Measurements from ENCODE around the gene TBC1D22A.

Gene TBC1D22A

DNA sequence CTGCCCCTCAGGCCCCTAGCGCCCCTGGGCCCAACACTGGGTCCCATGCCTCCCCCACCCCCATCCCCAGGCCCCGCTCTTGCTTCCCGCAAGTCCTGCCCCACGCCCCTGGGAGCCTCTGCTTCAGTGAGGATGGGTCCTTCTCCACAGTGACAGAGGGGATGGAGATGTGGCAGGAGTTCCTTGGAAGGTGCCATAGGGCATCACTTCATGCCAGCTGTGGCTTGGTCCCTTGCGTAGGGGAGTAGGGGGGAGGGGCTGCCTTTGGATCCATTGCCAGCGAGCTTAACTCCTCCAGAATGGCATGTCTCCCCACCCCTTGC, 9.5 kb upstream of the TBC1D22A start:
- no peak for DNase-seq

DNA sequence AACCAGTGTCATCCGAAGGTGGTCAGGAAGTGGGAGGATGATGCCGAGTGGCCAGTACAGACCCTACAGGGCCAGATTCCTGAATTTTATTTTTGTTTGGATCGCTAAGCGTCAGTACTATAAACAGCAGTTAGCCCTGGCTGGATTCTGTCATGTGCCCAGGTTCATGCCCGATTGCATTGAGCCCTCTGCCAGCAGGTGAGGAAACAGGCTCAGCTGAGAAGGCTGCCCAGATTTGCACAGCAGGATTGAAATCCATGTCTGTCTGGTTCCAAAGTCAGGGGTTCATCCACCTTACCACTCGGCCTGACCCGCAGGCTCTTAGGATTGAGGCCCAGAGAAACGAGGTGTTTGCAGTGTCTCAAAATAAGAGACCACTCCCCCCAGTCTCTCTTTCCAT, 9.1 kb upstream of the TBC1D22A start:
- no peak for DNase-seq

DNA sequence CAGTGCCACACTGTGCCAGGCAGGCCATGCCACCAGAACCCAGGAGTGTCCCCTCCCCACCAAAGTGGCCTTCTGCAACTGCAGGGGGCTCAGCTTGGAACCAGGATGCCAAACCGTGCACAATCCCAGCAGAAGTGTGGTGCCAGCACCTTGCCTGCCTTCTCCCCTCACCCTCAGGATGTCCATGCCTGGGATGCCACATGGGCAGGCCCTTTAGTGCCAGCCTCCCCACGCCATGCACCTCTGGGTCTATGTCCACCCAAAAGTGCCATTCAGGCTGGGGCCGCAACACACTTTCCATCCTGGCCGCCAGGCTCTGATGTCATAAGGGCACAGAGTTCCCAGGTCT, 8.7 kb upstream of the TBC1D22A start:
- no peak for DNase-seq

DNA sequence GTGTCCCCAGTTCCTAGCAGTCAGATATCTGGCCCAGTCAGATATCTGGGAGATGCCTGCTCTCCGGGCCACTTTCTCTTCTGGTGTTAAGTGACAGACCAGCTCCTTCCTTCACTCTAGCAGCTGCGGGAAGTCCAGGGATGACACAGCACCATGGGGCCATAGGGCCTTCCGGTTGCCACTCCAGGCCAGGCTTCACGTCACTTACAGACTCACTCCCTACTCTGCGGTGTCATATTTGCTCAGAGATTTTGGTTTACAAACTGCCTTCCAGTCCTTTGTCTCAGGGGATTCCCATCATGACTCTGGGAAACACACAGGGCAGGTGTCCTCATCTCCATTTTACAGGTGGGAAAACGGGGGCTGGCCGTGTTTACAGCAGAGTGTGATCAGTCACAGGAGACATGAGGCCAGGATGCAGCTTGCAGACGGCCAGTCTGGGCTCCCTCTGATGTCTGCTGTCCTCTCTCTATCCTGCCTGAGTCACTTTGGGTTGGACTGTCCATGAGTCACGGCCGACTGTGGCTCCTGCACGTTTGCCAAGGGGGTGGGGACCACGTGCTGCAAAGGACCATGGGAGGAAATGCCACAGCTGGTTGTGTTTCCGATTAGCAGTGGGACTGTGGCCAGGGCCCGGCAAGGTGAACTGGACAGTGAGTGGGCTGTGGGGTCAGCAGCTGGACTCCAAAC, 8.2 kb upstream of the TBC1D22A start:
- DNase-seq: no peak

DNA sequence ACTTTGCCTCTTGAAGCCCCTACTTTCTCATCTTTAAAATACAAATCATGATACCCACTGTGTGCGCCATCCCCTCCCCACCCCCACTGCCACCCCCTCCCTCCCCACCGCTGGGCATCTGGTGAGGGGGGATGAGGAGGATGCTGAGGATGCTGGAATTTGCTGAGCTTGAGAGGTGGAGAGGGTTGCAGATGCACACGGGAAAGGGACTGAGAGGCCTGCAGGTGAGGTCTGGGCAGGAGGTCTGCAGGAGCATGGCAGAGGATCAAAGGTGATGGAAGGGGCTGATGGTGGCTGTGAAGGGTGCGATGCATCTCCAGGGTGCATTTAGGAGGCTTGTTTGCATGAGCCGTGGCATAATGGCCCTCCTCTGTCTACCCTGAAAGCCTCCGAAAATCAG, 7.6 kb upstream of the TBC1D22A start:
- DNase-seq: no peak

DNA sequence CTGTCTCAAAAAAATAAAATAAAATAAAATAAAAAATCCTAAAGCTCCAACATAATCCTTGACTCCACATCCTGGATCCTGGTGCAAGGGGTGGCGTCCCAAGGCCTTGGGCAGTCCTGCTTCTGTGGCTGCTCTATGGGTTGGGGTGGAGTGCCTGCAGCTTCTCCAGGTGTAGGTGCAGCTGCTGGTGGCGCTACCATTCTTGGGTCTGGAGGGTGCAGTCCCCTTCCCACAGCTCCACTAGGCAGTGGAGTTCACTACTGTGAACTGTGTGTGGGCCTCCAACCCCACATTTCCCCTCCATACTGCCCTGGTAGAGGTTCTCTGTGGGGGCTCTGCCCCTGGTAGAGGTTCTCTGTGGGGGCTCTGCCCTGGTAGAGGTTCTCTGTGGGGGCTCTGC, 6.9 kb upstream of the TBC1D22A start:
- no peak for DNase-seq

DNA sequence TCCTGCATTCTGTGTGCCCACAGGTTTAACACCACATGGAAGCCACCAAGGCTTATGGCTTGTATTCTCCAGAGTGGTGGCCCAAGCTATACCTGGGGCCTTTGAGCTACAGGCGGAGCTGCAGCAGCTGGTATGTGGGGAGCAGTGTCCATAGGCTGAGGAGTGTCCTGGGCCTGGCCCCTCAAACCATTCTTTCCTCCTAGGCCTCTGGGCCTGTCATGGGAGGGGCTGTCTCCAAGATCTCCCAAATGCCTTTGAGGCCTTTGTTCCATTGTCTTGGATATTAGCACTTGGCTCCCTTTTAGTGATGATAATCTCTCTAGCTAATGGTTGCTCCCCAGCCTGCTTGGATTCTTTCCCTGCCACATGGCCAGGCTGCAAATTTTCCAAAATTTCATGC, 6.4 kb upstream of the TBC1D22A start:
- DNase-seq: no peak

DNA sequence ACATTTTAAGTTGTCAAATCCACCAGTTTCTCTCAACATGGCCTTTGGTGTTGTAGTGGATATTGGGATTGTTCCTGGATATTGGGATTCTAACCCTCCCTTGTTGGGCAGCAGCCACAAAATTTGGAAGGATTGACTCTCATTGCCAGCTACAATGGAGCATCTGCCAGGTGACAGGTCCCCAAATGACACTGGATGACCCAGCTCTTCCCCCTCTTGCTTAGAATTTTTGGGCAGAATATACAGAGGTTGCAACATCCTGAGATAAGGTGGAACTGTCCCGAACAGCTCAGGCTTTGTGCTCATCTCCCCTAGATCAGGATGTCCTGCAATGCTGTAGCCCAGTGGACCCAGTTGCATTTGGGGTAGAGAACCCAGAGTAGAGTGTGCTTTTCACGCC, 5.3 kb upstream of the TBC1D22A start:
- DNase-seq: no peak

DNA sequence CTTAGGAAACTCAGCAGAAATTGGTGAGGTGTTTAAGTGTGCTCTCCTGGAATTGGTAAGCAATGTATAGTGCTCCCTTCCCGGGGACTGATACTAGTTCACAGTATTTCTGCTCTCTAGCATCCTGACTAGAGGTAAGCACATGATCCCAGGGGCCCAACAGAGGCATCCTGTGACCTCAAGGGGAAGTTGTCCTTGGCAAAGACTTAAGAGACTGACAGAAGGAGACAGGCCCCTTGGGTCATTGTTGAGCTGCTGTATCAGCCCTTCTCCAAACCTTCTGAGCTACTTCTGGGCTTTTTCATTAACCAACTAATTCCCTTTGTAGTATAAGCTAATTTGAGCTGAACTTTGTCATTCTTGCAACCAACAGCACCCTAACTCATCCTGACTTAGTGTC, 4.3 kb upstream of the TBC1D22A start:
- no peak for DNase-seq

DNA sequence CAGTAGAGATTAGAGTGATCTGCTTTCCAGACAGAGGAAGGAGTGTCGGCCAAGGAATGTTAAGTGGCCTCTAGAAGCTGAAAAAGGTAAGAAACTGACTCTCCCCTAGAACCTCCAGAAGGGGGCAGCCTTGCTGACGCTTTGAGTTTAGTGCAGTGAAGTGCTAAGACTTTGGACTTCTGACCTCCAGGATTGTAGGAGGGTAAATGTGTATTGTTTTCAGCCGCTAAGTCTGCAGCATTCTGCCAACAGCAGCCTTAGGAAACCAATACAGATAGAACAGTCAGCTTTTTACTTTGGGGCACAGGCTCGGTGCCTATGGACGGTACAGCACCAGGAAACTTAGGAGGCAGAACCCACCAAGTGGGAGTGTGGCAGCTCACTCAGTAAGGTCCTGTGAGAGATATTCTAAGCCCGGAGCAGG, 3.6 kb upstream of the TBC1D22A start:
- DNase-seq: peak; percentile 49

DNA sequence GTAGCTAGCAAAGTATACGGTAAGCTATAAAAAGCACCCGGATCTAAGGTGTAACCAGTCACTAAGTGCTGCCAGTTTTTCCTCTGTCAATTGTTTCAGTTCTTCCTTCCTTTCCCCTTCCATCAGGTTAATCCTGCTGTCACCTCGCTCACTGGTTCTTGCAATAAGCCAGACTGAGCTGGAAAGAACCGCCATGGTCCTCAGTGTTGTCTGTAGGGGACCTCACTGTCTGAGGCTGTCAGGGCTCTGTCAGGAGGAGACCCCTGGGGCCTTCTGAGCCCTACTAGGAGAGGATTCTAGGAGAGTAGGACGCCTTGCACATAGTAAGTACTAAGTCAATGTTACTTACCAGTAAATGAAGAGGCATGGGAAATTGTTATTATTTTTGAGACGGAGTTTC, 1.4 kb upstream of the TBC1D22A start:
- DNase-seq: no peak

DNA sequence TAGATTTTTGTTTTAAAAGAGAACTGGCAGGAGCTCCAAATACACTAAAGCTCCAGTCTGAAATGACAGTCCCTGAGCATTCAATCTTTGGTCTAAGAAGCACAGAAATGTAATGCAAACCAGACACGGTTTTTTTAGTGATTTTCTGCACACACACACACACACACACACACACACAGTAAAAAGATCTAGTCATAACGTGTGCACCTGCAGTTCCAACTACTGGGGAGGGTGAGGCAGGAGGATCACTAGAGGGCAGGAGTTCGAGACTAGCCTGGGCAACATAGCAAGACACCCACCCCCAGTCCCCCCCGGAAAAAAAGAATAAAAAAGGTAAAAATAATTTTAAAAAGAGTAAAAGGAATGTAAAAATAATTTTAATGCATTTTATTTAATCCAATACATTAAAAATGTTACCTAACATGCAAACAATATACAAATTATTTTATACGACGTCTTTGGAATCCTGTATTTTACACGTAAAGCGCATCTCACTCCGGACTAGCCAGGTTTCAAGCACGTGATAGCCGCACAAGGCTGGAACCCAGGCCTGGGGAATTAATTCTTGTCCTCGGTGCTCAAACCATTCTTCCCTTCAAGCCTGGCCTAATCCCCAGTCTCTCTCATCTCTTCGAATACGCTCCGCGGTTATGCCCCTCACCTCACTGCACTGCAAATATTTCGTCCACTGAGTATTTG, 762 bp upstream of the TBC1D22A start:
- DNase-seq: no peak

DNA sequence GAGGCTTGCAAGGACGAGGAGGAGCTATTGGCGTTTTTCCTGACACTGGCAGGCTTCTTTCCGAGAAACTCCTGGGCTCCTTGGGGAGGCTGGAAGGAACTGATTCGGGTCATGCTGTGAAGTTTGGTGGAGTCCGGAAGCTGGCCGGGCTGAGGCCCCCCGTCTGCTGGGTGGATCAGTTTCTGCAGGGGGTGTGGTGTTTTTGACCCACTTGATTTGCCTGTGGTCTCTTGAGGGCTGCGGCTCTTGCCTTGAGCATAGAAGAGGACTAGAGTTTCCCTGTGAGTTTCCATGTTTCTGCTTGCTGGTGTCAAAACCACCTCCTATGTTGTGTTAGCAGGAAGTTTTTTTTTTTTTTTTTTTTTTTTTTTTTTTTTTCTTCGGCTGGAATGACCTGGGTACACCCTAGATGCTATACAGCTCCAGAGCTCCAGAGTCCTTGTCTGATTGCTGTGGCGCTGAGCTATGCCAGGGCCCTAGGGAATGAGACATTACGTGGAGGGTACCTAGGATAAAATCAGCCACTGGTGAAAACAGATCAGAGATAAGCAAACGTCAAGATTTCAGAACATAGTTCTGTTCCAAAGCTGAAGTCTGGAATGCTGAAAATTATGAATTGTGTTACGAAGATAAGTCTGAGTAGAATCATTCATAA, 728 bp downstream of the TBC1D22A start:
- DNase-seq: no peak

DNA sequence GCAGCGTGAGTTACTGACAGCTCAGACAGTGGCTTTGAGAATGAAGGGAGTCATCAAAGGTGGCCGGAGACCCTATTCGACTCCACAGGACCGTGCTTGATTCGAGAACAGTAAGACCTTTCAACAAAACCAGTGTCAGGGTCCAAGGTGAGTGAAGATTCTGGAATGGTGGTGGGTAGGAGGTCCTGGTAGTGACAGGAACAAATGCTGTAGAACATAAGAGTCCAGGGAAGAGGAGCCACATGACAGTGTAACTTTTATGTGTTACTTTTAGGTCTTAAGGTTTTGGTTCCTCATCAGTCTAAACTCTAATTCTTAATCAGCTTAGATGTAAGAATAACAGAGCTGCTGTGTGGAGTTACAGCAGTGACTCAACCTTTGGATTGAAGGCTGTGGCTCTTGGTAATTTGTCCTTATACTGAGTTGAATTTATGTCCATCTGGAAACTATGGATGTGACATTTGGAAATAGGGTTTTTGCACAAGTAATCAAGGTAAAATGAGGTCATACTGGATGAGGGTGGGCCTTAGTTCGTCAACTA, 1.8 kb downstream of the TBC1D22A start:
- no peak for DNase-seq

DNA sequence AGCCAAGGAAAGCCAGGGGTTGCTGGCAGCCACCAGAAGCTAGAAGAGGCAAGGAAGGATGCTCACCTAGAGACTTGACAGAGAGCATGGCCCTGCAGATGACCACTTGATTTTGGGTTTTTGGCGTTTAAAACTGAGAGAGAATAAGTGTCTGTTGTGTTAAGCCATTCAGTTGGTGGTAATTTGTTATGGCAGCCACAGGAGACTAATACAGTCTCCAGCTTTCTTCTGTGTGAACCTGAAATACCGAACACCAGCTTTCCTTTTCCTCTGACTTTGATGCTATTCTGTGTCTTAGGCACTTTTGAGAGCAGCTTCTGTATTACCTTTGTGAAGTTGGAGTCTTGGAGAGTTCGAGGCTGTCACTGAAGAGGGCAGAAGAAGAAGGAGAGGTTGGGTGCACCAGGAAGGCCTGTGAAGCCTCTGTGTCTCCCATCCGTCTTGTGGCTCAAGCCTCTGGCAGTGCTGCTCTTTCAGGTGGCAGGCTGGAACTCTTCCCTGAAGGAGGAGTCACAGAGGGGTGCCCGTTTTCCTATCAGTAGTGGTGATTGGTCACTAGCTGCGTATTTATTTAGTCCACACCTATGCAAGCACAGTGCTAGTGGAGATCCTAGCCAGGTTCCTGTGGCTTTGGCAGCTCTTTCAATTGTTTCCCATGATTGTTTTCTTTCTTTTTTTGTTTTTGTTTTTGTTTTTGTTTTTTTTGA, 2.5 kb downstream of the TBC1D22A start:
- no peak for DNase-seq

DNA sequence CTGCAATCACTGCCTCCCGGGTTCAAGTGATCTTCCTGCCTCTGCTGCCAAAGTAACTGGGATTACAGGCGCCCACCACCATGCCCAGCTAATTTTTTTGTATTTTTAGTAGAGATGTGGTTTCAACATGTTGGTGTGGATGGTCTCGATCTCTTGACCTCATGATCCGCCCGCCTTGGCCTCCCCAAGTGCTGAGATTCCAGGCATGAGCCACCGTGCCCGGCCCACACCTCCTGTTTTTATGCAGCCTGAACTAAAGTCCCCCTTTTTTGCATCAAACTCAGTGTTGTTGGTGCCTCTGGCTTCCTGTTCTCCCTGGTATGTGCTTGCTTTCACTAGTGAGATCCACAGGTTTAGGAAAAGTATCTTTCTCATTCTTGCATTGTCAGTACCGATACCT, 4.2 kb downstream of the TBC1D22A start:
- DNase-seq: no peak

DNA sequence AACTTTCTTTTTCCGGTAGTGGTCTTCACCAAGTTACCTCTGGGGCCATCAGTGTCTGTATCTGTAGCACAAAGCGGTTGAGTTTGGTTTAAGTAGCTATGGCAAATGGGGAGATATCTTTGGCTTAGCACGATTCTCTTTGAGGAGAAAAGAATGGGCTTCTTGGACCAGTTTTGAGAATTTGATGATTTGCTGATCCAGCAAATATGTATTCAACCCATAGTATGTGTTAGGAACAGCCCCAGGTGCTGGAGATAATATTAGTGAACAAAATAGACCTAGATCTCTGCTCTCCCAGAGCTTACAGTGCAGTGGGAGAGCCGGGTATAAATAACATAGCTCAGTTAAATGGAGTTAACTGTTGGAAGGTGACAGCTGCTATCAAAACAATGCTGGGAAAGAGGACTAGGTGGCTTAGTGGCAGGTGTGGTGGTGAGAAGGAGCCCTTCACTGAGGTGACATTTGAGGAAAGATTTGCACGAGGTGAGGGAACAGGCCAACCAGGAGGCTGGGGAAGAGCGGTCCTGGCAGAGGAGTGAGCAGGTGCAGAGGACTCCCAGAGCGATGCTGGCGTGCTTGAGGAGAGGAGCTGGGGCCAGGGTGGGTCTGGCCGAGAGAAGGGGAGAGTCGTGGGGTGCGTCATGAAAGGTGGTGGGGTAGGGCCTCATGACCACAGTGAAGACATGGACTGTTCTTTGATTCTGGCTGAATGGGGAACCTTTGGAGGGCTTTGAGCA, 5.0 kb downstream of the TBC1D22A start:
- no peak for DNase-seq

DNA sequence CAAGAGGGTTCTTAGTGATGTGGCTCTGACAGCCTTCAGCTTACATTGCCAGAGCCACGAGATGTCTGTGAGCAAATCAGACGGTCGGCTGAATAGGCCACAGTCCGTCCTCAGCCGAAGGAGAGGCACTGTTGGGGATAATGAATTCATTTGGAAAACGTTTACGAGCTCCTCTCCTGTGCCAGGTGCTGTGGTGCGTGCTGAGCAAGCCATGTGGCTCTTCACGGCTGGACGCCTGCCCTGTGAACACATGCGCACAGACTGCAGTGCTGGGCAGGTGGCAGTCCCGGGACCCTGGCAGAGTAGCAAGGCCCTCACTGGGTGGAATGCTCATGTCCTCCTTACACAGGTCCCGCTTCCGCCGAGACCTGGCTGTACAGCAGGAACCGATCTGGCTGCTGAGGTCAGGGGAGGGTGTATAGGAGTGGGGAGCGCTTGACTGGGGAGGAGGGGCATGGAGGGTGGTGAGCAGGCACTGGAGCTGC, 6.8 kb downstream of the TBC1D22A start:
- DNase-seq: peak; percentile 54

DNA sequence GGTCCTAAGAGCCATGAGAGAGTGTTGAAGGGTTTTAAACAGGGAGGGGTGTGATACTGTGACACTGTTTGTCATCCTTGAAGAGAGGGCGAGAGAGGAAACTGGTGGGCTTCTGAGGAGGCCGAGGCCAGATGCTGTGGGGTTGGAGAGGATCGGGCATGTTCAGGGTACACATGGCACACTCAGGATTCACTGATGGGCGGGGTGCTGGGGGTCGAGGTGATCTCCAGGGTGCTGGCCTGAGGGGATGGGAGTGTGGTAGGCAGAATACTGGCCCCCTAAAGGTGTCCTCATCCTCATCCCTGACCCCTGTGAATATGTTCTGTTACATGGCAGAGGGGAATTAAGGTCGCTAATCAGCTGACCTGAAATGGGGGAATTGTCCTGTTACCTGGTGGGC, 7.3 kb downstream of the TBC1D22A start:
- DNase-seq: no peak

DNA sequence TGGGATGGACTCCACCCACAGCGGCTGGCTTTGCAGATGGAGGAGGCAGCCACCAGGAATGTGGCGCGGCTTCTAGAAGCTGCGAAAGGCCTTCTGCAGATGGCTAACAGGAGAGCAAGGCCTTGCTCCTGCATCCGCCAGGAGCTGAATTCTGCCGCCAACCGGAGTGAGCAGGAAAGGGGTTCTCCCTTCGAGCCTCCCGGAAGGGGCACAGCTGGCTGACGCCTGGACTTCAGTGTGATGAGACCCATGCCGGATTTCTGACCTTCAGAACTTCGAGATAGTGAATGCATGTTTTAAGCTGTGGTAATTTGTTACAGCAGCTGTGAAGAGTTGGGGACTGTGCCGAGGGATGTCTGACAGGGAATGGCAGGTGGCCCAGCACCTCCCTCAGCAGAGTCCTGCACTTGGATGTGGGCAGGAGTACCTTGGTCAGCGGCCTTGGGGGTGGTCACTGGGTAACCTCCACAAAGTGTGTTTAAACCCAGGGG, 7.7 kb downstream of the TBC1D22A start:
- DNase-seq: no peak

DNA sequence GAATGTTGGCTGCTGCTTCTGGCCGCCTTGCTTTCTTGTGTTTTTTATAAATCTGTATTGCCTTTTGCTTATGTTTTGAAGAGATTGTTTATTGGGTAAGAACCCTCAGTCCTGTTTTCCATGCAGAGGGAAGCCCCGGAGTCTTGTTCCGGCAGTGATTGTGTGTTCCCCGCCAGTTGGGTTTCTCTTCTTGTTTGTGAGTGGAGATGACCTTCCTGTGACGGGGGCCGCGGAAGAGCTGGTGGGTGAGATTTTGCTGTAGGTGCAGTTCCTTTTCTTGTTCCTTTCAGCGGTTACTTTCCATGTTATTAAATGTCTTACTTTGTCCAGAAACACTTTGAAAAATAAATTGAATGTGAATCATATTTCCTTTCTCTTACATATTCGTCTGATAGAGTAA, 8.3 kb downstream of the TBC1D22A start:
- no peak for DNase-seq

DNA sequence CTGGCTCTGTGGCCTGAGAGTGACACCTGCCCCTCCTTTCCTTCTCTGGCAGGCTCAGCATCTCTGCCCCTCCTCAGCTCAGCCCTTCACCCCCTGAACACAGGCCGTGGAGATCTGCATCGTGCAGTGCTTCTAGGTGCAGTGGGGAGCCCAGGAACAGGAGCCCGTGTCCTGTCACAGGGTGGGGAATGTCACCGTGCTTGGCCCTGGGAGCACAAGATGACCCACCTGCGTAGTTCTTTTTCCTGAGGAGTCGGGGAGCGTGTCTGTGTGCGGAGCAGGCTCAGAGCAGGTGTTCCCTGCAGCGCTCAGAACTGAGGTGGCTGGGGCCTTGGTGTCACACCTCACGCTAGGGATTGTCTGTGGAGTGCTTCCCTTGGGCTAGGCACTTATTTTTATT, 10.6 kb downstream of the TBC1D22A start:
- DNase-seq: no peak

Measured in right kidney (tissue), 1 donor.